T-helper 22 cell (primary cell): Measurements from ENCODE around the gene APRT.
"Not testable (repeated sequence)": the region's sequence is repeated elsewhere in the genome, so short reads cannot be mapped to it uniquely, and the experiment has no call there.

ENCODE experiments used
- DNase-seq: peaks from one replicate; pipeline ENCODE4 v3.0.0-alpha.2; 2020; ENCODE audit warnings: low read depth

Gene APRT

DNA sequence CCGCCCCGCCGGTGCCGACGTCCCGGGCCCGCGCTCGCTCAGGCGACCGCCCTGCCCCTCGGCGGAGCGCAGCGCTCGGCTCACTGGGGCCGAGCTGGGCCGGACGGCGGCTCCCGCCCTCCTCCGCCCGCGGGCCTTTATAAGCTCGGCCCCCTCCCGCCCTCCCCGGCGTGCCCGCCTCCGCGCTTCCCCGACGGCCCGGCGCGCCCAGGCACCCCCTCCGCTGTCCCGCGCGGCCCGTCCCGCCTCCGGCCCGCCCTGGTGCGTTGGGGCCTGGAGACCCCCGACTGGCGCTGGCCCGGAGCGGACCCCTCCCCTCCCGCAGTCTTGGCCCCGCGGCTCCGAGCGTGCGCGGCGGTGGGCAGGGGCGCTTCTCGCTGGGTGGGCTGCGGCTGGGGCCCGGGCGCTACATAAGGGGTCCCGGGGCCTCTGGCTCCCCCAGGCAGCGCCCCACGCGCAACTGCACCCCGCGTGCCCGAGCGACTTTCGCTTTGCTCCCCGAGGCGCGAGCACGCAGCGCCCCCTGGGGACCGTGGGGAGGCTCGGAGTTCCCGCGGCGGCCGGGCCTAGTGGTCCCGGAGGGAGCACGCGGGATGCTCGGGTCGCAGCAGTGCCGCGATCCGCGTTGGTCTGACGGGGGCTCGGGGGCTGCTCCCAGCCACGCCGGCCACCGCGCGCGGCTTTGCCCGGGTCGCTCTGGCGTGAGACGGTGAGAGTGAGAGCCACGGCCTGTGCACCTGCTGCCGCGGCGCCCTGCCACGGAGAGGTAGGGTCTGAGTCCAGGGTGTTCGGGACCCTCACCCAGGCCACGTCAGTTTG lies 26.4 kb downstream of the APRT start, which contains the start of gene PIEZO1:
PIEZO1 (minus strand) TSS at position 115 of the 819 bp plus-strand sequence. CDS start 256 bp downstream, outside the sequence.
- DNase-seq, result peak; percentile 69

DNA sequence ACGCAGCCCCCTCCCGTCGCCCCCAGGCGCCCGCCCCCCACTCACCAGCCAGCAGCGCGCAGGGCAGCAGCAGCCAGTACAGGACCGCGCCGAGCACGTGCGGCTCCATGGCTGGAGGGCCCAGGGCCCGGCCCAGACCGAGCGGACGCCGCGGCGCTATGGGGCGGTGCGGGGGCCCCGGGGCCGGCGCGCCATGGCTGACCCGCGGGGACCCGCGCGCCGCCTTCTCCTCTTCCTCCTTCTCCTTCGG lies 26.9 kb downstream of the APRT start:
- no peak for DNase-seq

DNA sequence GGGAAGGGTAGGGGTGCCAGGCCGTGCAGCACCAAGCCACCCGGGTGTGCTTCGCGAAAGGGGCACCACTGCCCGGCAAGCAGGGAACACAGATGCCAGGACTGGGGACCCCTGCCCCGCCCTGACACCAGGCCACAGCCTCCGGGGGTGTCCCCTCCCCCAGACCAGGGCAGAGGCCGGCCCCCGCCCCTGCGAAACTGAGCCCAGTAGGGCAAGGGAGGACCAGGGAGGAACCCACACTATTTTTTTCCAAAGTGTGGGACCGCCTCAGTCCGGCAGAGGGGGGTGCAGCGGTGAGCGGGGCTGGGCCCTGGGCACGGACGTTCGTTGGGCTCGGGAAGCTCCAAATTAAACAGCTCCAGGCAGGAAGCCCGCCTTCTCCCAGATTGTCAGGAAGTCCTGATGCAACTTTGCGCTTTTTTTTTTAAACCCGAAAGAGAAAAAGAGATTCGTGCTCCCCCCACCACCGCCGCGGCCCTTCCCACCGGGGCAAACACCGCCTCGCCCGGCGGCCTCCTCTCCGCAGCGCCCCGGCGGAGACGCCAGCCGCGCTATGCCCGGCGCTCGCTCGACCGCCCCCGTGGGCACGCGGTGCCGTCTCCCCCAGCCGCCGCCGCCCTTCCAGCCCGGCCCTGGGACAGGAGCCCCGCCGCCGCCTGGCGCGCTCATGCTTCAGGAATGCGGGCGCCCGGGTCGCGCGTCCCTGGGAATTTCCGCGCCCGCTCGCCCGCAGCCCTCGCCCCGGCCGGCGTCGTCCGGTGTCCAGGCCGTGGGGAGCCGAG lies 27.5 kb downstream of the APRT start:
- DNase-seq, result no peak

DNA sequence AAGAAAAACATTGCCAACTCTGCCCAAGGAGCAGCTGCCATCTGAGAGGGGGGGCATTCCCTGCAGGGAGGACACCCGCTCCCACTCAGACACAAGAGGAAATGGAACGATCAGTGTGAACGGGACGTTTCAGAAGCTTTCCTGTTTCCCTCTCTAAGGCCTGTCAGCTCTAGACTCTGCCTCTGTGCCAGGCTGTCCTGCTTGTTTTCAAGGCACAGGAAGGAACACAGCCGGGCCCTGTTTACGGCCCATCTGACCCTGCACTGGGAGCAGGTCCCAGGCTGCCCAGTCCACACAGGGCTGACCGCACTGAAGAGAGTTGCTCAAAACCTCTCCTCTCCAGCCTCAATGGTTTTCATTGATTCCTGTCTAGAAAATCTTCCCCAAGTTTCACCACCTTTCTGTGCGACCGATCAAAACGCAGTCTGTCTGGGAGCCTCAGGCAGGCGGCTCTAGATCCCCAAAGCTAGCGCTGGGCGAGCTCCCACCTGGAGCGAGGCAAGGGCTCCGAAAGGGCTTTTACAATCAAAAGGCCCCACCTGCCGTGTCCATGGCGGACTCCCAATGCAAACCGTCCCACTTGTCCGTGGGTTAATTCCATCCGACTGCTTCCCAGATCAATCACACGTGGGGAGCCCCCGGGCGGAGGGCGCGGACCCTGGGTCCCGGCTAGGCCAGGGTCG lies 28.2 kb downstream of the APRT start:
- no peak for DNase-seq

DNA sequence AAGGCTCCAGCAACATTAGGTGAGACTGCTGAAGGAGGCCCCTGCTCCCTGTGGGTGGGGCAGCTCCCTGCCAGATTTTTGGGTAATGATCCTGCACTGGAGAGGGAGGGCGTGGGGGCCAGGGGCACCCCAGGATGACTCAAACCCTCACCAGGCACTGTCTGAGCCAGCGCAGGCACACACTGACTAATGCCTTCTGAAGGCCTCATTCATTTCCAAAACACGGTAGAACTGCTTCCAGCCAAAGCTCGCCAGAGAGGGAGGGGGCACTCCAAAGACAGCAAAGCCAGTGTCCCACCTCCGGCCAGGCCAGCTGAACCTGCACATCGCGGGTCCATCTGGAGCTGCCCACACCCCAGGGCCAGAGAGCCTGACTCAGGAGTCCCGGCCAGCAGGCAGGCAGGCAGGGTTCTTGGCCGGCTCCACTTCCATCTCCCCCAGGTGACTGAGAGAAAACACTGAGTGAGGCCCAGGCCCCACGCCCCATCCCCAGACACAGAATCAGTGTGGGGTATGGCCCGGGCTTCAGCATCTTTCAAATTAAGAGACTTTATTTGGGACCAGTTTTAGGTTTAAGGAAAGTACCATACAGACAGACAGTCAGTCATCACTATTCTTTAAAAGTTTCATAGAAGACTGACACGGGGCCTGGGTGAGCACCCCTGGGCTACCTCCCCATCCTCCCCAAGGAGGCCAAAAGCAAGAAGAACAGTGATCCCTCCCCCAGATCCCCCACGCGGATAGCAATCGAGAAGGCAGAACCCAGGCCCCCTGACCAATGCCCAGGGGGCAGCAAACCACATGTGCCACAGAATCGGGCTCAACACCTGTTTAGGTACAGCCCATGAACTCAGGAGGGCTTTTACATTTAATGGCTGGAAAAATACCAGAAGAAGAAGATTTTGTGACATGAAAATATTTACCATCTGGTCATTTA lies 29.0 kb downstream of the APRT start:
- peak; percentile 68 for DNase-seq

DNA sequence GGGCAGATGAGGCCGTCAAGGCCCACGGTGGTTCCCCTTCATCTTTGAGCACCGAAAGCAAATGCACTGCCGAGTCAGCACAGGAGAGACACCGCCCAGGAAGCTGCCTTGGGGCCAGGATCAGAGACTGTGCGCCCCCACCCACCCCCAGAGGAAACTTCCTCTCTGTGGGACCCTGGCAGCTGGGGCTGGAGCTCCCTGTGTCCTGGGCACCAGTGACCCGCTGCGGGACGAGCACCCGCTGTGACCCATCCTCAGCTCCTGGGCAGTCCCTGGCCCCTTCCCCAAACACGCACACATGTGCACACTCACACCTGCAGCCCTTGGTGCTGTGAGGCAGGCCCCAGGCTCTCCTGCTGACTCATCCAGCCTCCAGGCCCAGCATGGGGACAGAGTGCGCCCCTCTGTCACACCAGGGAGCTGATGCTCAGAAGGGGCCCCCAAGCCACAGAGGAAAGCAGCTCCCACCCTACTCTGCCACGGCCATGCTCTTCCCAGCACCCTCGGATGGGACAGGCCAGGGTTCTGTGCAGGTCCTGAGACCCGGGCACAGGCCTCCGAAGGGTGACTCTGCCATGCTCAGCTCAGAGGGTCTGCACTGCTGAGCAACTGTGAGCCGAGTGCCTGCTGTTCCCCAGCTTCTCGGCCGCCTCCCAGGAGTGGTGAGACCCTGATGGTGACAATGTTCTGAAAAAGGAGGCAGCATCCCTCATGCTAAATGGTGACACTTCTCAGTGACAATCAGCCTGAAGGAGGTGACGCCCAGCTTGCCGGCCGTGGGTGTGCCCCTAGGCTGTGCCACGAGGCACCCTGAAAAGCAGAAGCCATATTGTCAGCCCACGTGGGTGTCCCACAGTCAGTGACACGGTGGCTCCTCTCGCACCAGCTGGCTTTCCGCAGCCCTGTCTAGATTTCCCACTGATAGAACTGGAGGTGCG lies 30.3 kb downstream of the APRT start:
- peak; percentile 61 for DNase-seq

DNA sequence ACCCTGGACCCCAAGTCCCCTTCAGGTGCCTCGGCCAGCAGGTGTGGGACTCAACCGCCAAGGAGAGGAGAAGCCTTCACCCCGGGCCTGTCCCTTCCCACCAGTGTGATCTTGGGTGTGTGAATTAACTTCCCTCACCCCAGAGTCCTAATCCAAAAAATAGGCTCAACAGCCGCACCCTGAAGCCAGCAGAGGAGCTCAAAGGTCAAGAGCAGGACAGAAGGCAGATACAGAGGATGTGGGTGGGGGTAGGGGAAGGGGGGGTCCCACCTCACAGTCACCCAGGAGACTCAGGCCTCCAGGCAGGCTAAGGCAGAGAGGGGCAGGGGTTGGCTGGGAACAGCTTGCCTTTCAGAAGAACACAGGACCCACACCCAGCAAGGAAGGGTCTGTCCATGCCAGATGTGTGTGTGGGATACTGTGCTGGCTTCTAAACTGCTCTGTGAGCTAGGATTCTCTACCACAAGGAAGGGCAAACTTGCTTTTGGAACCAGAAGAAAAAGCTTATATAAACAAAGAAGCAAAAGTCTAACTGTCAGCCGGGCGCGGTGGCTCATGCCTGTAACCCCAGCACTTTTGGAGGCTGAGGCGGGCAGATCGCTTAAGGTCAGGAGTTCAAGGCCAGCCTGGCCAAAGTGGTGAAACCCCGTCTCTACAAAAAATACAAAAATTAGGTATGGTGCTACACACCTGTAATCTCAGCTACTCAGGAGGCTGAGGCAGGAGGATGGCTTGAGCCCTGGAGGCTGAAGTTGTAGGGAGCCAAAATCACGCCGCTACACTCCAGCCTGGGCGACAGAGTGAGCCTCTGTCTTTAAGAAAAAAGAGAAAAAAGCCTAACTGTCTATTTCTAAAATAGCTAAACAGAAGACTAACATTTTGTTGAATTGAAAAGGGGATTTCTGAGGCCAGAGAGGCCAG lies 31.3 kb downstream of the APRT start:
- DNase-seq, result no peak

DNA sequence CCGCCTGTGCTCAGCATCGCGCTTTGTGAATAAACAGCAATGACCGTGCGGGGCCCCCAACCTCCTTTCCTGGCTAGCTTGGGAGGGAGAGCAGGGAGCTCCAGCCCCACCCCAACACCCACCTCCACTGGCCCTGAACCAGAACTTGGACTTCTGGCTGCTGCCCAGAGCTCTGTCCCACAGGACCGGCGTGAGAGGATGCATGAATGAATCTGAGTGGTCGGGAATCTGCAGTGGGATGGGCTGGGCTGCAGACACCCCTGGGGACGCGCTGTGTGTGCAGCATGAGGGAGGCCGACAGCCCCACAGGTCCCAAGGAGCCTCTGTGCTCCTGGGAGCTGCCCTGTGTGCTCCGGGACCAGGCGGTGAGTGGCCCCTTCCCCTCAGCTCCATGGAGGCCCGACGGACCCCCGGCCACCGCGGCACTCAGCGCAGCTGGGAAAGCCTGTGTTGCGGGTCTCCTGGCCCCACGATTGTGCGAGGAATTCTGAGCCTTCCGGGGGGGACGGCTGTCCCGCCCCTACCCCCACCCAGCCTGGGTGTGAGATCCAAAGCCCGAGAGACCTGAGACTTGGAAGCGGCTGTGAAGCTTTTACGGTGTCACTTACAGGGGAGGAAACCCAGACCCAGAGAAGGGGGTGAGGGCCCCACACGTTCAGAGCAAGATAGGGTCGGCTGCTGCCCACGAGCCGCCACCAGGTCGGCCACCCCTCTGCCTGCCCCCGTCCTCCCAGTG lies 32.2 kb downstream of the APRT start:
- DNase-seq, result no peak

DNA sequence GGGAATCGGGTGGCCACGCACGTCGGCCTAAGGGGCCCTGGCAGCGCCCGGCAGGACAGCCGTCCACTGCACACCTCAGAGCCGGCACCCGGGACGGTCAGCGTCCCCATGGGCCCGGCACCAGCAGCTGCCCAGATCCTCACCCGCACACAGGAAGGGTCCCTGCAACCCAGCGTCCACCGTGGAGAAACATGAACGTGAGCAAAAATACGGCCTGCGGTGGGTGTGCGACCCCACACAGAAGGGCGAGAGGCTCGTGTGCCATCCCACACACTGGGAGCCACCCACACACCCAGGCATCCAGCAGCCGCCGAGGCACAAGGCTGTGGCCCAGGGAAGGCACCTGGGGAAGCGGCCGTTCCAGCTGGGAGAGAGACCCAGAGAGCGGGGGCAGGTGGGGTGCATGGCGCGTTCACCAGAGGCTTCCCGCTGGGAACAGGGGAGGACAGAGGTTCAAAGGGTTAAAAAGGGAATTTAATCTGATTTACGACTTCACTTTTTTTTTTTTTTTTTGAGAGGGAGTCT lies 33.1 kb downstream of the APRT start:
- DNase-seq, result no peak

DNA sequence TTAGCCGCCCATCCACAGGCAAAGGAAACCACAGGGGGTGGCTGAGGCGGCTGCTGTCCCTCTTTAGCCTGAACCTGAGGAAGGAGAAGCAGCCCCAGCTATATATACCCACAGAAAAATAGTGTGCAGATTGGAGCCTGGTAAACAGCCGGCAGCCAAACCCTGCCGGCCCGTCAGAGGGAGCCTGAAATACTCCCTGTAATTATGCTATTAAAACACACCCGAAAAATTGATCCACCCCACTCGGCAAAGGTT lies 33.5 kb downstream of the APRT start:
- DNase-seq, result no peak

DNA sequence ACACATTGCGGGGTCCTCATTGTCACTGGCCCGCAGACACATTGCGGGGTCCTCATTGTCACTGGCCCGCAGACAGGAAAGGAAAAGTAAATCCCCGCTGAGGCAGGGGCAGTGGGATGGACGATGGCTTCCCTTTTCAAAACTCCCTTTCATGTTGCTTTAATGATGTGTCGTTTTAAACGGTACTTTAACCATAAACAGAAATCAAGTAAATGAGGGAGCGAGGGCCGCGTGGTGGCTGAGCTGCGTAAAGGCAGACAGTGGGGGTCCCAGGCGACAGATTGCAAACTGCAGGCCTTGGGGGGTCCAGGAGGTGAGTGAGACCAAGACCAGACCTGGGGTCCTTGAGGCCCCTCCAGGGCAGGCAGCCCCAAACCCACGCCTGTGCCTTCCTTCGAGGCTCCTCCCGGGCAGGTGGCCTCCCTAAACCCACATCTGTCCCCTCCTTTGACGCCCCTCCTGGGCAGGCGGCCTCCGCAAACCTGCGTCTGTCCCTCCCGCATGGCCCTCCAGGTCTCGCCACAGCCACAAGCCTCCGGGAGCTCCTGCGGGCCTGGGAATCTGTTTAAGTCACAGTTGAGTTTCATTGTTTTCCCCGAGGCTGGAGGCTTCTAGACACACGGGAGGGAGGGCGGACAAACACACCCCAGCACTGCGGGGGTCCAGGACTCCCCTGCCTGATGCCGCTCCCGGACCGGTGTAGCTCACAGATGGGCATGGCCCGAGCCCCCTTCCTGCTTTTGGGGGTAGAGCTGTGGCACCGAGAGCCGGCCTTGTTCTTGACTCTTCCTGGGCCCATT lies 34.1 kb downstream of the APRT start:
- DNase-seq, result no peak

DNA sequence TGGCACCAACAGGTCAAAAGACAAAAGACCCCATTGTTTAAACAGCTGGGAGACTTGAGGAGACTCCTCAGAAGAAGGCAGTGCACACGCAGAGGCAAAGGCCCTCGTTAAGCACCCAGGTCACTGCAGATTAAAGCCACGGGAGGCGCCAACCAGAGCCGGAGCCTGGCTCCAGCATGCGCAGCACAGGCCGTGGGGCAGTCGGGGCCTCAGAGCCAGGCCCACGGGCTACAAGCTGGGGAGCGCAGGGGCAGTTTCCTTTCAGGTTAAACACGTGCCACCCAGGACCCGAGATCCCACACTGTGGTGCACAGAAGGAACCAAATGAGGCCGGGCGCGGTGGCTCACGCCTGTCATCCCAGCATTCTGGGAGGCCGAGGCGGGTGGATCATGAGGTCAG lies 35.9 kb downstream of the APRT start:
- no peak for DNase-seq

DNA sequence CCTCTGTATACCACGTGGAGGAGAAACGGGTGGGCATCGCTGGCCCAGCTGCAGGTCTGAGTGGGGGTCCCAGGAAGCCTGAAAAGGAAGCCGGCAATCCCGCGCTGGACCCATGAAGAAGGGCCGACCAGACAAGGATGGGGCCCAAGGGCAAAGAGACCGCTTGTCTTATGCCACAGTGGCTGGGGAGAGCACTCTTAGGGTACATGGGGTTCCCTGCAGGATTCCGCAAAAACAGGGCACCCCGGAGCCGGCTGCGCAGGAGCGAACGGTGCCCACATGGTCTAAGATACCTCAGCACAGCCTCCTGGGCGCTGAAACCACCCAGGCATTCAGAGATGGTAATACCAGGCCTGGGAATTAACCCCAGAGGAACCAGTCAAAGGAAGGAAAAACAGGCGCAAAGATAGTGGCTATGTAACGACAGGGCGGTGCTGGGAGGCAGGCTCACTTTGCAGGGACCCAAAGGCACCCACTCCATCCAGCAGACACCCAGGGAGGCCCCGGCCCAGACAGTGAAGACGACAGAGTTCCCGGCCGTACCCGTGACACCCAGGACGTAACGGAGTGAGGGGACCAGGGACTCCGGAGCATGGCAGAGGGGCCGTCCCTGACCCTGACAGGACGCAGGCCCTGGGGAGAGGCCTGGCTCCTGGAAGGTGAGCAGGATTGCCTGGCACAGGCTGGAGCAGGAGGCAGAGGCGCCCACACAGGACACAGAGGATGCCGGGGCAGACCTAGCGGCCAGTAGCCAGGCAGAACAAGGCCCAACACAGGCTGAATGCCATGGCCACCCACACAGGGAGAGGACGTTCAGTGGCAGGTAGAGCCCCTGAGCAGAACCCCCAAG lies 37.0 kb downstream of the APRT start:
- no peak for DNase-seq

DNA sequence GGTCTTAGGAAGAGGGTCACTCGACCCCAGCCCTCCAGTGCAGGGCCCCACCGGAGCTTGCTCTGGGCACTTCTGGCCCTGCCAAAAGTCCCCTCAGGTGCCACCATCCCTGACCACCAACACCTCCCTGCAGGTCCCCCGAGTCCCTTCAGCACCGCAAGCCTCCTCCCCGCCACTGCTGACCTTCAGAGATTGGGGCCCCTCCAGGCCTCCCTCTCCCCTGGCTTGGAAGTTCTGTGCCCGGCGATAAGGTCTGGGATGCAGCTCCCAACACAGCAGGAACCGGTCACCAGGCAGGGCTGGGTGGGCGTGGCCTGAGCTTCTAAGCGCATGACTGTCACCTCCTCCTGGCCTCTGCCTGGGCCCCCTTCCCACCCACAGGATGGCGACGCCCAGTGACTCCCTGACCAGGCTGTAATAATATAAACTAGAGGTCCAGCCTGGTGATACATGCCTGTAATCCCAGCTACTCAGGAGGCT lies 37.9 kb downstream of the APRT start:
- DNase-seq, result no peak

DNA sequence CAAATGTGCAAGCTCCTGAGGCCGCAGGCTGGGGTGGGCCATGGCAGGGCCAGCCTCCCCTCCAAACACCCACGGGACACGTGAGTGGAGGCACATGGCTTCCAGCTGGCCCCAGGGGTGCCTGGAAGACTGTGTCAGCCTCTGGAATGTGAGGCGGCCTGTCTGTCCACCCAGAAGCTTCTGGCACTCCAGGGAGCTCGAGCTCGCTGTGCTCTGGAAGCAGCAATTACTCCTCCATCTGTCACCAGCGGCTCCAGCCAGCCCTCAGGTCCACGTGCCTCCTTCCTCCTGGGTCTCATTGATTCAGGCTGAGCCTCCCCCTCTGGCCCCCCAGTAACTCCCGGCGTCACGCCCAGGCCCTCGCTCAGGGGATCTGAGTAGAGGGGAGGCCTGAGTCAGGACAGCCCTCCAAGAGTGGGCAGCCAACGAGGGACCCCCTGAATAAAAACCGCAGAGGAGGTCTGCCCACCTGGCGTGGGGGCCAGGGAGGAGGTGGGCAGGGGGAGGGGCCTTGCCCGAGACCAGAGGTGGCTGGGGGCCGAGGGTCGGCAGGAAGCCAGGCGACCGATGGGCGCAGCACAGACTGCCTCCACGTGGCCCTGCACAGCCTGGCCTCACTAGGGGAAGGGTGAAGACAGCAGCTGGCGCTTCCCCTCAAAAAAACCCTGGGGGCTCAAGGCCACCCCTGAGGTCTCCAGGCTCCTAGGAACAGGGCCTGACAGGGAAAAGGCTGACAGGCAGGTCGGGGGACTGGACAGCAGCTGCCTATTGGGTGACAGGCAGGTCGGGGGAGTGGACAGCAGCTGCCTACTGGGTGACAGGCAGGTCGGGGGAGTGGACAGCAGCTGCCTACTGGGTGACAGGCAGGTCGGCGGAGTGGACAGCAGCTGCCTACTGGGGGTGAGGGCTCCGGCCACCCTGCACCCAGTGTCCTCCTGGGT lies 38.6 kb downstream of the APRT start:
- no peak for DNase-seq

DNA sequence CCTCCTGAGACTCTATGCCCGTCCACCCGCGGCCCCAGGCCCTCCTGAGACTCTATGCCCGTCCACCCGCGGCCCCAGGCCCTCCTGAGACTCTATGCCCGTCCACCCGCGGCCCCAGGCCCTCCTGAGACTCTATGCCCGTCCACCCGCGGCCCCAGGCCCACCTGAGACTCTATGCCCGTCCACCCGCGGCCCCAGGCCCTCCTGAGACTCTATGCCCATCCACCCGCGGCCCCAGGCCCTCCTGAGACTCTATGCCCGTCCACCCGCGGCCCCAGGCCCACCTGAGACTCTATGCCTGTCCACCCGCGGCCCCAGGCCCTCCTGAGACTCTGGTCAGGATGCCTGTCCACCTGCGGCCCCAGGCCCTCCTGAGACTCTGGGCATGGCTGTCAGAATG lies 39.9 kb downstream of the APRT start:
- DNase-seq, result not testable (repeated sequence)
